ENCODE data around the gene CFAP74.

Gene CFAP74

GRCh38 chr1:2025491-2025981, 21.9 kb upstream of the CFAP74 start:
- Histone ChIP-seq H3K4me3 (ENCODE audit: low read depth, low read length) (no peak overlapping the region), H3K27me3 (ENCODE audit: control insufficient read depth, insufficient read depth, low read length) (no peaks in the 10 kb centered on the region), H2AFZ (no peak overlapping the region), H3K27ac (peak overlapping the region; percentile 47), H3K4me1 (no peaks in the 10 kb centered on the region), H3K9me3 (ENCODE audit: control insufficient read depth, low read length) (no peaks in the 10 kb centered on the region), H3K9ac (no peak overlapping the region), H3K4me2 (ENCODE audit: low read length) (no peak overlapping the region), H3K79me2 (no peaks in the 10 kb centered on the region), H3K36me3 (ENCODE audit: control insufficient read depth, insufficient read depth, low read length) (no peaks in the 10 kb centered on the region)
- TF ChIP-seq CTCF (IDR thresholded peaks at IDR 0.05), result no peak

GRCh38 chr1:2024887-2025286, 21.3 kb upstream of the CFAP74 start:
- H2AFZ ChIP-seq, result no peak overlapping the region
- H3K27me3 ChIP-seq (ENCODE audit: control insufficient read depth, insufficient read depth, low read length), result no peaks in the 10 kb centered on the region
- TF ChIP-seq CTCF (IDR thresholded peaks at IDR 0.05), result no peak
- H3K4me2 ChIP-seq (ENCODE audit: low read length), result no peak overlapping the region
- no peaks in the 10 kb centered on the region for H3K4me1 ChIP-seq
- no peak overlapping the region for H3K9ac ChIP-seq
- no peaks in the 10 kb centered on the region for H3K36me3 ChIP-seq (ENCODE audit: control insufficient read depth, insufficient read depth, low read length)
- no peak overlapping the region for H3K4me3 ChIP-seq (ENCODE audit: low read depth, low read length)
- H3K79me2 ChIP-seq, result no peaks in the 10 kb centered on the region
- H3K27ac ChIP-seq, result no peak overlapping the region
- H3K9me3 ChIP-seq (ENCODE audit: control insufficient read depth, low read length), result no peaks in the 10 kb centered on the region

- H3K27me3 ChIP-seq (ENCODE audit: control insufficient read depth, insufficient read depth, low read length), result no peaks in the 10 kb centered on the region
These were observed 20.9 kb upstream of the CFAP74 start for GRCh38 chr1:2024451-2024850.

GRCh38 chr1:2023187-2023586, 19.6 kb upstream of the CFAP74 start:
- H3K27me3 ChIP-seq (ENCODE audit: control insufficient read depth, insufficient read depth, low read length), result no peaks in the 10 kb centered on the region
- no peaks in the 10 kb centered on the region for H3K4me1 ChIP-seq
- H3K9me3 ChIP-seq (ENCODE audit: control insufficient read depth, low read length), result no peaks in the 10 kb centered on the region
- H3K79me2 ChIP-seq, result no peaks in the 10 kb centered on the region
- no peak overlapping the region for H3K4me2 ChIP-seq (ENCODE audit: low read length)
- H3K27ac ChIP-seq, result no peak overlapping the region
- H3K36me3 ChIP-seq (ENCODE audit: control insufficient read depth, insufficient read depth, low read length), result no peaks in the 10 kb centered on the region
- H3K9ac ChIP-seq, result no peak overlapping the region
- H2AFZ ChIP-seq, result no peak overlapping the region
- no peak for TF ChIP-seq CTCF (IDR thresholded peaks at IDR 0.05)
- H3K4me3 ChIP-seq (ENCODE audit: low read depth, low read length), result no peak overlapping the region

More at GRCh38 chr1:2024451-2024850, 20.9 kb upstream of the CFAP74 start:
- H3K4me2 ChIP-seq (ENCODE audit: low read length), result no peak overlapping the region
- H3K79me2 ChIP-seq, result no peaks in the 10 kb centered on the region
- no peaks in the 10 kb centered on the region for H3K9me3 ChIP-seq (ENCODE audit: control insufficient read depth, low read length)
- no peak for TF ChIP-seq CTCF (IDR thresholded peaks at IDR 0.05)
- no peak overlapping the region for H3K4me3 ChIP-seq (ENCODE audit: low read depth, low read length)
- no peak overlapping the region for H3K9ac ChIP-seq
- H3K27ac ChIP-seq, result no peak overlapping the region
- H3K36me3 ChIP-seq (ENCODE audit: control insufficient read depth, insufficient read depth, low read length), result no peaks in the 10 kb centered on the region
- H2AFZ ChIP-seq, result no peak overlapping the region
- no peaks in the 10 kb centered on the region for H3K4me1 ChIP-seq

GRCh38 chr1:2022063-2022770, 18.6 kb upstream of the CFAP74 start:
- H3K4me2 ChIP-seq (ENCODE audit: low read length), result no peak overlapping the region
- H3K9ac ChIP-seq, result no peak overlapping the region
- no peaks in the 10 kb centered on the region for H3K79me2 ChIP-seq
- no peaks in the 10 kb centered on the region for H3K27me3 ChIP-seq (ENCODE audit: control insufficient read depth, insufficient read depth, low read length)
- H3K4me3 ChIP-seq (ENCODE audit: low read depth, low read length), result no peak overlapping the region
- no peak for TF ChIP-seq CTCF (IDR thresholded peaks at IDR 0.05)
- no peak overlapping the region for H3K27ac ChIP-seq
- H3K36me3 ChIP-seq (ENCODE audit: control insufficient read depth, insufficient read depth, low read length), result no peaks in the 10 kb centered on the region
- H3K9me3 ChIP-seq (ENCODE audit: control insufficient read depth, low read length), result no peaks in the 10 kb centered on the region
- H2AFZ ChIP-seq, result no peak overlapping the region
- H3K4me1 ChIP-seq, result no peaks in the 10 kb centered on the region

Data from parathyroid adenoma (tissue), 2 donors.